Measurements from ENCODE around the gene STX18.

The STX18 gene

GRCh38 chr4:4490816-4491215 lies 51.0 kb downstream of the STX18 start:
- TF ChIP-seq, protein P1, sequence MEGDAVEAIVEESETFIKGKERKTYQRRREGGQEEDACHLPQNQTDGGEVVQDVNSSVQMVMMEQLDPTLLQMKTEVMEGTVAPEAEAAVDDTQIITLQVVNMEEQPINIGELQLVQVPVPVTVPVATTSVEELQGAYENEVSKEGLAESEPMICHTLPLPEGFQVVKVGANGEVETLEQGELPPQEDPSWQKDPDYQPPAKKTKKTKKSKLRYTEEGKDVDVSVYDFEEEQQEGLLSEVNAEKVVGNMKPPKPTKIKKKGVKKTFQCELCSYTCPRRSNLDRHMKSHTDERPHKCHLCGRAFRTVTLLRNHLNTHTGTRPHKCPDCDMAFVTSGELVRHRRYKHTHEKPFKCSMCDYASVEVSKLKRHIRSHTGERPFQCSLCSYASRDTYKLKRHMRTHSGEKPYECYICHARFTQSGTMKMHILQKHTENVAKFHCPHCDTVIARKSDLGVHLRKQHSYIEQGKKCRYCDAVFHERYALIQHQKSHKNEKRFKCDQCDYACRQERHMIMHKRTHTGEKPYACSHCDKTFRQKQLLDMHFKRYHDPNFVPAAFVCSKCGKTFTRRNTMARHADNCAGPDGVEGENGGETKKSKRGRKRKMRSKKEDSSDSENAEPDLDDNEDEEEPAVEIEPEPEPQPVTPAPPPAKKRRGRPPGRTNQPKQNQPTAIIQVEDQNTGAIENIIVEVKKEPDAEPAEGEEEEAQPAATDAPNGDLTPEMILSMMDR (IDR thresholded peaks at IDR 0.05; ENCODE audit: borderline replicate concordance, insufficient read depth, low read depth, low read length), result no peak
- H3K4me3 ChIP-seq (ENCODE audit: low read depth, low read length), result no peak overlapping the region

GRCh38 chr4:4490041-4490440 lies 51.8 kb downstream of the STX18 start:
- H3K4me3 ChIP-seq (ENCODE audit: low read depth, low read length), result no peak overlapping the region
- TF ChIP-seq, protein P1 (IDR thresholded peaks at IDR 0.05; ENCODE audit: borderline replicate concordance, insufficient read depth, low read depth, low read length), result no peak

GRCh38 chr4:4488405-4489404 lies 53.1 kb downstream of the STX18 start:
- TF ChIP-seq, protein P1 (IDR thresholded peaks at IDR 0.05; ENCODE audit: borderline replicate concordance, insufficient read depth, low read depth, low read length), result peak; percentile 80
- H3K4me3 ChIP-seq (ENCODE audit: low read depth, low read length), result no peak overlapping the region

DNA sequence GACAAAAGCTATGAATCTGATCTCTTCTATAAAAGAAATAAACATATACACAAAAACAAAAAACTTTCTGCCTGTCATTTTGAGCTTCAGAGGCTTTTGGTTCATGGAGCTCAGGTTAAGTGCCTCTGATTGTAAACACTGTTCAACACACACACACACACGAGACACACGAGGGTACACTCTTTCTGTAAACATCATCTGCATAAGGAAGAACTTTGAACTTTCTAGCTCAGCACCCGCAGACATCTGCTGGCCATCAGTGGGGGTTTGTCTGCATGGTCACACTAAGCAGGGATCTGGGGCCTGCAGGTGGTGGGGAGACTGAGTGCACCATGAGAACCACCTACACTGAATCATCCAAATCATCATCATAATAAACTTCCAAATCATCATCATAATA lies 54.9 kb downstream of the STX18 start:
- H3K4me3 ChIP-seq (ENCODE audit: low read depth, low read length), result no peak overlapping the region
- TF ChIP-seq, protein P1 (IDR thresholded peaks at IDR 0.05; ENCODE audit: borderline replicate concordance, insufficient read depth, low read depth, low read length), result no peak

DNA sequence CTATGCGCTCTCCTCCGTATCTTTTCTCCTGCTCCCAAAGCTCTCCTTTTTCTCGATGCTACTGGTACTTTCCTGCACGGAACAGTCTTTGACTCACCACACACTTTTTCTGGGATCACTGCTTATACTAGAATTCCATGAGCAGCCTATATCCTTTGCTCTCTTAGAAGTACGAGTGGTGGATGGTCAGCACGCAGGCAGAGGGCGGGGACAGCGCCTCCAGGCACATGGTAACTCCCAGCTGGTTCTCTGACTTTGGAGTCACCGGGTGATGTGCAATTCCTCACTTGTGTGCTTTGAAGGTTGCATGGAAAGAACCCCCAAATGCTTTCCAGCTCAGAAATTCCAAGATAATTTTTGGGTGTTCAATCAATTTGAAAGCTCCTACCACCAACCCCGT lies 56.0 kb downstream of the STX18 start:
- TF ChIP-seq, protein P1 (IDR thresholded peaks at IDR 0.05; ENCODE audit: borderline replicate concordance, insufficient read depth, low read depth, low read length), result no peak
- no peak overlapping the region for H3K4me3 ChIP-seq (ENCODE audit: low read depth, low read length)

- TF ChIP-seq, protein P1 (IDR thresholded peaks at IDR 0.05; ENCODE audit: borderline replicate concordance, insufficient read depth, low read depth, low read length), result no peak
- no peak overlapping the region for H3K4me3 ChIP-seq (ENCODE audit: low read depth, low read length)
These were observed 60.4 kb downstream of the STX18 start for GRCh38 chr4:4481399-4481994.

Data from GM12875 (cell line).